Tibial artery (tissue), 4 donors: ENCODE measurements around the gene AQP3.

ENCODE experiments used
- DNase-seq, 2 donors: peaks; one replicate each; pipeline ENCODE4 v3.0.0-alpha.2; 2019
- H3K27ac ChIP-seq, 2 donors: fragments of 200-600 bp; sonication (generic) in 1 of 2; 1 replicate in 1 of 2; 2 replicates in 1 of 2; pipeline ENCODE4 v1.5.1; 2018 to 2019; ENCODE audit warnings: mild to moderate bottlenecking in 1 of 2
- H3K27me3 ChIP-seq, 2 donors: fragments of 200-600 bp; sonication (generic) in 1 of 2; one replicate each; pipeline versions ENCODE4 v1.5.1 to v1.6.0; 2016 to 2019
- H3K36me3 ChIP-seq, 3 donors: fragments of 200-600 bp; sonication (generic) in 2 of 3; one replicate each; pipeline ENCODE4 v1.5.1; 2016 to 2019; ENCODE audit warnings: mild to moderate bottlenecking in 2 of 3
- H3K4me1 ChIP-seq, 4 donors: fragments of 200-600 bp; sonication (generic) in 2 of 4; 1 replicate in 3 of 4; 2 replicates in 1 of 4; pipeline ENCODE4 v1.5.1; 2016 to 2019
- H3K4me3 ChIP-seq, 2 donors: fragments of 200-600 bp; sonication (generic) in 1 of 2; 1 replicate in 1 of 2; 2 replicates in 1 of 2; pipeline ENCODE4 v1.5.1; 2018 to 2019; ENCODE audit warnings: mild to moderate bottlenecking in 2 of 2
- H3K9me3 ChIP-seq, 3 donors: fragments of 200-600 bp; sonication (generic) in 1 of 3; one replicate each; pipeline ENCODE4 v1.5.1; 2016 to 2019
- CTCF ChIP-seq, 2 experiments: fragments of 200-600 bp in 1 of 2; fragments of 450-650 bp in 1 of 2; IDR thresholded peaks; one replicate each; pipeline ENCODE4 v1.5.1; 2017 to 2019; ENCODE audit warnings: antibody characterized with exemption in 2 of 2, mild to moderate bottlenecking in 1 of 2, moderate library complexity in 1 of 2
- intact Hi-C: fragments of 100-400 bp; cut with DNase I; formaldehyde crosslinking; loops from one replicate; pipeline ENCODE4 v1.15.0; 2023; ENCODE audit warnings: low total_unique reads

AQP3 gene

GRCh38 chr9:33437898-33438297 is 9.5 kb downstream of the AQP3 start:
- no peak for DNase-seq
- Histone ChIP-seq H3K4me1 (no peaks in the 10 kb centered on the region), H3K27ac (no peak overlapping the region), H3K36me3 (peaks cover 0 to 6% (median 0%) of the 10 kb centered on the region in 3 donors), H3K27me3 (peaks cover 0 to 28% of the 10 kb centered on the region in 2 donors), H3K4me3 (no peak overlapping the region), H3K9me3 (no peaks in the 10 kb centered on the region)
- intact Hi-C loops = no loop called here
- TF ChIP-seq CTCF (IDR thresholded peaks at IDR 0.05) = no peak

- DNase-seq = no peak
- no peak for TF ChIP-seq CTCF (IDR thresholded peaks at IDR 0.05)
- peaks cover 0 to 28% of the 10 kb centered on the region in 2 donors for H3K27me3 ChIP-seq
- H3K4me3 ChIP-seq = no peak overlapping the region
- no peaks in the 10 kb centered on the region for H3K4me1 ChIP-seq
- H3K36me3 ChIP-seq = peaks cover 0 to 3% (median 0%) of the 10 kb centered on the region in 3 donors
- intact Hi-C loops = no loop called here
- H3K9me3 ChIP-seq = no peaks in the 10 kb centered on the region
- H3K27ac ChIP-seq = no peak overlapping the region
Observed at GRCh38 chr9:33437205-33437604, 10.2 kb downstream of the AQP3 start.

GRCh38 chr9:33436445-33436844 is 10.9 kb downstream of the AQP3 start:
- no peak overlapping the region for H3K4me3 ChIP-seq
- DNase-seq = no peak
- intact Hi-C loops = no loop called here
- no peaks in the 10 kb centered on the region for H3K9me3 ChIP-seq
- TF ChIP-seq CTCF (IDR thresholded peaks at IDR 0.05) = no peak
- no peak overlapping the region for H3K27ac ChIP-seq
- H3K4me1 ChIP-seq = no peaks in the 10 kb centered on the region
- no peaks in the 10 kb centered on the region for H3K36me3 ChIP-seq
- peaks cover 0 to 28% of the 10 kb centered on the region in 2 donors for H3K27me3 ChIP-seq

- no peak for DNase-seq
- Histone ChIP-seq H3K4me1 (no peaks in the 10 kb centered on the region), H3K27ac (no peak overlapping the region)
Observed at GRCh38 chr9:33435821-33436277, 11.5 kb downstream of the AQP3 start.

GRCh38 chr9:33434317-33435105 is 12.9 kb downstream of the AQP3 start:
- H3K27ac ChIP-seq = no peak overlapping the region
- H3K4me3 ChIP-seq = no peak overlapping the region
- intact Hi-C loops = no loop called here
- peaks cover 0 to 25% of the 10 kb centered on the region in 2 donors for H3K27me3 ChIP-seq
- no peak for DNase-seq
- TF ChIP-seq CTCF (IDR thresholded peaks at IDR 0.05) = no peak
- no peaks in the 10 kb centered on the region for H3K36me3 ChIP-seq
- no peaks in the 10 kb centered on the region for H3K9me3 ChIP-seq
- no peaks in the 10 kb centered on the region for H3K4me1 ChIP-seq

More at GRCh38 chr9:33435821-33436277, 11.5 kb downstream of the AQP3 start:
- TF ChIP-seq CTCF (IDR thresholded peaks at IDR 0.05) = no peak
- Histone ChIP-seq H3K36me3 (no peaks in the 10 kb centered on the region), H3K4me3 (no peak overlapping the region), H3K9me3 (no peaks in the 10 kb centered on the region), H3K27me3 (peaks cover 0 to 28% of the 10 kb centered on the region in 2 donors)
- intact Hi-C loops = no loop called here
